PC-3 (cell line): ENCODE data around the gene IGF2BP2. TPM values are rescaled to one million over a fixed set of nuclear protein-coding genes. Genes with fewer than 3 reads are reported as not detected.

Experiments
- ATAC-seq: fragments of 200-7000 bp; cut with Tn5 transposase; 2 replicates; pipeline ENCODE4 v1.9.1; 2020; ENCODE audit warnings: mild to moderate bottlenecking, moderate library complexity
- BruUV-seq: library from RNA; stranded (reverse); fragments of 400-500 nt; replicated peaks from 2 replicates; lab custom pipeline; 2021; lab: Mats Ljungman, UMichigan
- CTCF ChIA-PET: fragments of 300-600 bp; sonication (Branson Sonifier 250); formaldehyde crosslinking; loops from one replicate; lab custom pipeline; 2022; ENCODE audit warnings: antibody characterized with exemption; lab: Charles Lee
- POLR2A ChIA-PET: fragments of 300-600 bp; sonication (Branson Sonifier 250); formaldehyde crosslinking; loops from one replicate; lab custom pipeline; 2022; ENCODE audit warnings: antibody characterized with exemption; ENCODE audit not compliant: unreplicated experiment; lab: Charles Lee
- DNase-seq: peaks from one replicate; pipeline ENCODE4 v3.0.0-alpha.2; 2015
- H2AFZ ChIP-seq: fragments of 300-600 bp; sonication (generic); 2 replicates; pipeline ENCODE4 v1.6.0; 2016; ENCODE audit warnings: antibody characterized with exemption, low read length
- H3F3A ChIP-seq: fragments of 300-600 bp; sonication (generic); one replicate; pipeline ENCODE4 v1.6.0; 2017; ENCODE audit warnings: antibody characterized with exemption, low read length, control low read depth, mild to moderate bottlenecking; ENCODE audit not compliant: unreplicated experiment
- H3K27ac ChIP-seq: fragments of 300-600 bp; sonication (generic); 2 replicates; pipeline ENCODE4 v1.5.1; 2016; ENCODE audit warnings: mild to moderate bottlenecking, low read length
- H3K27me3 ChIP-seq: fragments of 300-600 bp; sonication (generic); 2 replicates; pipeline ENCODE4 v1.6.1; 2016; ENCODE audit warnings: low read length, mixed read lengths
- H3K36me3 ChIP-seq: fragments of 300-600 bp; sonication (generic); 2 replicates; pipeline ENCODE4 v1.6.1; 2016; ENCODE audit warnings: low read depth, mixed run types, low read length, mixed read lengths
- H3K4me1 ChIP-seq: fragments of 300-600 bp; sonication (generic); 2 replicates; pipeline ENCODE4 v1.5.1; 2016; ENCODE audit warnings: low read length; ENCODE audit not compliant: insufficient read depth
- H3K4me2 ChIP-seq: fragments of 300-600 bp; sonication (generic); 2 replicates; pipeline ENCODE4 v1.6.0; 2016; ENCODE audit warnings: low read length
- H3K4me3 ChIP-seq: fragments of 300-600 bp; sonication (generic); 2 replicates; pipeline ENCODE4 v1.5.1; 2016; ENCODE audit warnings: mild to moderate bottlenecking, low read length, mixed read lengths
- H3K79me2 ChIP-seq: fragments of 300-600 bp; sonication (generic); 2 replicates; pipeline ENCODE4 v1.6.1; 2017; ENCODE audit warnings: low read length, mixed read lengths
- H3K9ac ChIP-seq: fragments of 300-600 bp; sonication (generic); 2 replicates; pipeline ENCODE4 v1.6.0; 2016; ENCODE audit warnings: mild to moderate bottlenecking, low read length
- H3K9me2 ChIP-seq: fragments of 300-600 bp; sonication (generic); replicated peaks from 2 replicates; pipeline ENCODE4 v1.6.1; 2016; ENCODE audit warnings: mixed run types, low read length, mixed read lengths
- H3K9me3 ChIP-seq: fragments of 300-600 bp; sonication (generic); 2 replicates; pipeline ENCODE4 v1.6.1; 2016; ENCODE audit warnings: low read length, mixed read lengths
- H4K20me1 ChIP-seq: fragments of 300-600 bp; sonication (generic); 2 replicates; pipeline ENCODE4 v1.6.1; 2016; ENCODE audit warnings: low read length, mixed read lengths
- EZH2 ChIP-seq: fragments of 300-600 bp; sonication (generic); IDR thresholded peaks from one replicate; pipeline ENCODE4 v1.6.1; 2017; ENCODE audit warnings: antibody characterized with exemption, mild to moderate bottlenecking, low read length; ENCODE audit not compliant: unreplicated experiment
- EZH2phosphoT487 ChIP-seq: fragments of 300-600 bp; sonication (generic); IDR thresholded peaks from 2 replicates; pipeline ENCODE4 v1.6.1; 2018; ENCODE audit warnings: mild to moderate bottlenecking, antibody characterized with exemption, low read length, borderline replicate concordance
- intact Hi-C: fragments of 100-400 bp; cut with micrococcal nuclease; formaldehyde crosslinking; loops from 2 replicates; pipeline ENCODE4 v1.9.0; 2023
- total RNA-seq: library from RNA; depleted of rRNA; stranded (reverse); fragments of >200 nt; gene quantifications from 2 replicates; pipeline ENCODE4 v1.2.3, GENCODE V29; 2014
- TF ChIP-seq, protein P1 (sequence below): fragments of 300-600 bp; sonication (generic); conservative IDR thresholded peaks from 2 replicates; pipeline ENCODE4 v1.5.1; 2017; ENCODE audit warnings: antibody characterized with exemption, low read depth, mild to moderate bottlenecking, low read length

Gene IGF2BP2
- total RNA-seq, 1 experiment from 2014 or later, result 81.2 TPM

GRCh38 chr3:185733980-185734724 lies 90.7 kb downstream of the IGF2BP2 start:
- ChIA-PET CTCF (interaction anchor here (0.7 to 3.2 kb wide), 8 partner anchors 25 to 209 kb away, joined by 3 to 15 read pairs (median 5); no protein-coding TSS in a partner anchor), POLR2A (interaction anchor here (0.6 kb wide), 1 partner anchor 12 kb away, joined by 3 read pairs; no protein-coding TSS in a partner anchor)
- Histone ChIP-seq H3K4me3 (no peak overlapping the region), H3K27me3 (no peaks in the 10 kb centered on the region), H3K9me3 (no peaks in the 10 kb centered on the region), H3K79me2 (peaks cover 90% of the 10 kb centered on the region), H3K36me3 (no peaks in the 10 kb centered on the region; the same call in 1 of the 2 replicates), H3K9ac (peak overlapping the region; percentile 20), H3K27ac (peak overlapping the region; percentile 100), H4K20me1 (0 out of 2 replicates have a peak, but pooled peaks cover 4% of the 10 kb centered on the region), H3K9me2 (no peaks in the 10 kb centered on the region), H3F3A (peaks cover 18% of the 10 kb centered on the region), H3K4me2 (peak overlapping the region; percentile 31), H2AFZ (no peak overlapping the region), H3K4me1 (peaks cover 90% of the 10 kb centered on the region)
- ATAC-seq, result peak; percentile 39
- DNase-seq, result peak; percentile 91
- TF ChIP-seq EZH2phosphoT487 (no peak), EZH2 (no peak)
- TF ChIP-seq, protein P1, sequence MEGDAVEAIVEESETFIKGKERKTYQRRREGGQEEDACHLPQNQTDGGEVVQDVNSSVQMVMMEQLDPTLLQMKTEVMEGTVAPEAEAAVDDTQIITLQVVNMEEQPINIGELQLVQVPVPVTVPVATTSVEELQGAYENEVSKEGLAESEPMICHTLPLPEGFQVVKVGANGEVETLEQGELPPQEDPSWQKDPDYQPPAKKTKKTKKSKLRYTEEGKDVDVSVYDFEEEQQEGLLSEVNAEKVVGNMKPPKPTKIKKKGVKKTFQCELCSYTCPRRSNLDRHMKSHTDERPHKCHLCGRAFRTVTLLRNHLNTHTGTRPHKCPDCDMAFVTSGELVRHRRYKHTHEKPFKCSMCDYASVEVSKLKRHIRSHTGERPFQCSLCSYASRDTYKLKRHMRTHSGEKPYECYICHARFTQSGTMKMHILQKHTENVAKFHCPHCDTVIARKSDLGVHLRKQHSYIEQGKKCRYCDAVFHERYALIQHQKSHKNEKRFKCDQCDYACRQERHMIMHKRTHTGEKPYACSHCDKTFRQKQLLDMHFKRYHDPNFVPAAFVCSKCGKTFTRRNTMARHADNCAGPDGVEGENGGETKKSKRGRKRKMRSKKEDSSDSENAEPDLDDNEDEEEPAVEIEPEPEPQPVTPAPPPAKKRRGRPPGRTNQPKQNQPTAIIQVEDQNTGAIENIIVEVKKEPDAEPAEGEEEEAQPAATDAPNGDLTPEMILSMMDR, result peak; percentile 86
- intact Hi-C loops, result loop anchor here (1.0 to 5.0 kb wide), 6 partner anchors 24 to 198 kb away; no protein-coding TSS in a partner anchor
- BruUV-seq, result no TSS peak

DNA sequence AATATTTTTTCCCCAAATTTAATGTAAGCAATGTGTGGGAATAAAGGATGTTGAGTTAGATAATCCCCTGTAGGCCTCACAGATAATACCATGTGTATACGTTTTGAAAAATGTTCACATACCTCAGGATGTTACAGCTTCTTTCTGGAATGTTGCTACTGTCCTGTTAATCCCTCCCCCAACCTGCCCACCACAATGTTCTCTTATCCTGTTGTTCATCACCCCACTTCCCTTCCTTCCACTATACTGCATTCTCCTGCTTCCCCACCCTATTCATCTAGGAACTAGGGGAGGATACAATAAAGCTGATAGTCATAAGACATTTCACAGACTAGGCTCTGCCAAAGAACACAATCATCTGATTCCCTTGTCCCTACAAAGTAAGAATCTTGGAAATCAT lies 92.1 kb downstream of the IGF2BP2 start:
- H3K4me1 ChIP-seq, result peaks cover 90% of the 10 kb centered on the region
- intact Hi-C loops, result loop anchor here (2.0 to 5.0 kb wide), 2 partner anchors 56 to 200 kb away; no protein-coding TSS in a partner anchor
- no TSS peak for BruUV-seq
- 0 out of 2 replicates have a peak, but pooled peaks cover 4% of the 10 kb centered on the region for H4K20me1 ChIP-seq
- no peaks in the 10 kb centered on the region for H3K9me2 ChIP-seq
- H3F3A ChIP-seq, result peaks cover 23% of the 10 kb centered on the region
- ChIA-PET CTCF (interaction anchor here (0.6 to 3.2 kb wide), 3 partner anchors 36 to 250 kb away, joined by 3 to 15 read pairs (median 9); no protein-coding TSS in a partner anchor), POLR2A (interaction anchor here (0.5 to 1.1 kb wide), 6 partner anchors 55 to 90 kb away, joined by 3 to 10 read pairs (median 4); no protein-coding TSS in a partner anchor)
- peak overlapping the region; percentile 70 for H3K9ac ChIP-seq
- H3K4me3 ChIP-seq, result no peak overlapping the region
- H2AFZ ChIP-seq, result no peak overlapping the region
- ATAC-seq (peak; percentile 52), DNase-seq (peak; percentile 93)
- H3K9me3 ChIP-seq, result no peaks in the 10 kb centered on the region
- H3K4me2 ChIP-seq, result peak overlapping the region; percentile 53
- H3K27me3 ChIP-seq, result no peaks in the 10 kb centered on the region
- TF ChIP-seq EZH2, result no peak
- TF ChIP-seq EZH2phosphoT487, result no peak
- H3K27ac ChIP-seq, result peak overlapping the region; percentile 100
- H3K79me2 ChIP-seq, result peaks cover 88% of the 10 kb centered on the region
- H3K36me3 ChIP-seq, result no peaks in the 10 kb centered on the region; the same call in 1 of the 2 replicates

GRCh38 chr3:185730550-185730949 lies 94.3 kb downstream of the IGF2BP2 start:
- ATAC-seq (no peak), DNase-seq (no peak)
- Histone ChIP-seq H3K27me3 (no peaks in the 10 kb centered on the region), H3F3A (peaks cover 15% of the 10 kb centered on the region), H3K9ac (peak overlapping the region; percentile 82), H3K9me2 (no peaks in the 10 kb centered on the region), H3K27ac (peak overlapping the region; percentile 100), H3K4me2 (peak overlapping the region; percentile 75; the same call in 1 of the 2 replicates), H2AFZ (no peak overlapping the region), H4K20me1 (no peaks in the 10 kb centered on the region), H3K4me3 (no peak overlapping the region), H3K9me3 (no peaks in the 10 kb centered on the region), H3K36me3 (peaks cover 9% of the 10 kb centered on the region; the same call in 1 of the 2 replicates), H3K79me2 (peaks cover 88% of the 10 kb centered on the region), H3K4me1 (peaks cover 86% of the 10 kb centered on the region)
- CTCF ChIA-PET, result no interaction called here
- POLR2A ChIA-PET, result interaction anchor here (0.7 kb wide), 1 partner anchor 69 kb away, joined by 16 read pairs; no protein-coding TSS in a partner anchor
- TF ChIP-seq, protein P1, result no peak
- no peak for TF ChIP-seq EZH2
- TF ChIP-seq EZH2phosphoT487, result no peak
- intact Hi-C loops, result loop anchor here (5.0 kb wide), 1 partner anchor 202 kb away; no protein-coding TSS in a partner anchor
- BruUV-seq, result no TSS peak
